LNCaP clone FGC (cell line): ENCODE results near the gene CRACR2A.

ENCODE experiments used
- DNase-seq: peaks from one replicate; pipeline ENCODE4 v3.0.0-alpha.2; 2011; ENCODE audit warnings: low read depth
- H3K4me3 ChIP-seq: 2 replicates; pipeline ENCODE4 v1.5.1; 2011; ENCODE audit warnings: mild to moderate bottlenecking, low read depth, low read length, control low read depth
- CTCF ChIP-seq: IDR thresholded peaks from 2 replicates; pipeline ENCODE4 v1.5.1; 2012; ENCODE audit warnings: mild to moderate bottlenecking; ENCODE audit not compliant: control insufficient read depth, insufficient read depth; ENCODE audit errors: extremely low read depth

CRACR2A gene

GRCh38 chr12:3613641-3614395, 139.1 kb downstream of the CRACR2A start:
- no peak overlapping the region for H3K4me3 ChIP-seq
- no peak for DNase-seq
- TF ChIP-seq CTCF: no peak

DNA sequence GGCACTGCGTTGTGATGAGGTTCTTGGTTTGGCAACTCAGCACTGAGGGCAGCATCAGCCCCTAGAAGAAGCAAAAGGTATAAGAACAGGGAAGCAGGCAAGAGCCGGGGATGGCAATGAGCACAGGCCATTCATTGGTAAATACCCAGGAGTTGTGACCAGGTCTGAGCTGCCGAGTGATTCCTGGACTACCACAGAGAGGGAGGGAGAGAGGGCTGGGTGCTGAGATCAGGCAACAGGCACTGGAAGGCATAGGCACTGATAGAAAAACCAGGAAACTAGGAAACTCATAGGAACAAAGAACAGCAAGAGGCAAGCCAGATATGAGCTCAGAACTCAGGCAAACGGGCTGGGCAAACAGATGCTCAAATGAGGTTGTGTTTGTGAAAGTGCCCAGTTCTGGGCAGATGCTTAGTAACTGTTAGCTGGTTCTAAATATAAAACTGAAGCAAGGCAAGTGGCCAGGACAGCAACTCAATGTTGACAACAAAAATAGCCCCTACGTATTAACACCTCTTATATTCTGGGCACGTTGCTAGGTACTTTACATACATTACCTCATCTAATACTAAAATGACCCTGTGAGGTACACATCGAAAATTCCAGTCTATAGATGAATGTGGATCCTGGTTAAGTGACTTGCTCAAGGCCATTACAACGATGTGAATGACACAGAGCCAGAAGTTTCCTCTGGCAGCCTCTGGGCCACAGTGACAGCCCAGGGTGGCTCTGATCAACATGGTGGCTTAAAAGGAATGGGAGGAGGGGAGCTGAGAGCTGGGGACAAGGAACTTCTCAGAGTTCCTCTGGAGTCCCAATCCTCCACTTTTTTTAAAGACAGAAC, 140.8 kb downstream of the CRACR2A start:
- no peak for DNase-seq
- TF ChIP-seq CTCF: no peak
- no peak overlapping the region for H3K4me3 ChIP-seq

DNA sequence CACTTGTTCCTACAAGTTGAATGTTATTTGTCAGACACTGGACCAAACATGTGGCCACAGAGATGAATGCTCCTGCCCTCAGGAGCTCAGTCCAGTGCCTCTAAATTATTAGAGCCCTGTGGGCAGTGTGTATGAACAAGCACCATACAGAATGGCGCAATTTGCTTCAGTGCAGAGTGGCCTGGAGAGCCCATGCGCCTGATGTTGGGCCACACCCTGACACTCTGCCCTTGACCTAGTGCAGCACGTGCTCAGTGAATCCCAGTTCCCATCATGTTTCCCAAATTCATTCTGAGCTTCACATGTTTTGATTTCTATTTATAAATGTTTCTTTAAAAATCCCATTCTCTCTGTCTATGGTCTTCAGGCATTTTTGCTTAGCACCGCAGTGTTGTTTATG, 145.1 kb downstream of the CRACR2A start:
- no peak overlapping the region for H3K4me3 ChIP-seq
- TF ChIP-seq CTCF: no peak

DNA sequence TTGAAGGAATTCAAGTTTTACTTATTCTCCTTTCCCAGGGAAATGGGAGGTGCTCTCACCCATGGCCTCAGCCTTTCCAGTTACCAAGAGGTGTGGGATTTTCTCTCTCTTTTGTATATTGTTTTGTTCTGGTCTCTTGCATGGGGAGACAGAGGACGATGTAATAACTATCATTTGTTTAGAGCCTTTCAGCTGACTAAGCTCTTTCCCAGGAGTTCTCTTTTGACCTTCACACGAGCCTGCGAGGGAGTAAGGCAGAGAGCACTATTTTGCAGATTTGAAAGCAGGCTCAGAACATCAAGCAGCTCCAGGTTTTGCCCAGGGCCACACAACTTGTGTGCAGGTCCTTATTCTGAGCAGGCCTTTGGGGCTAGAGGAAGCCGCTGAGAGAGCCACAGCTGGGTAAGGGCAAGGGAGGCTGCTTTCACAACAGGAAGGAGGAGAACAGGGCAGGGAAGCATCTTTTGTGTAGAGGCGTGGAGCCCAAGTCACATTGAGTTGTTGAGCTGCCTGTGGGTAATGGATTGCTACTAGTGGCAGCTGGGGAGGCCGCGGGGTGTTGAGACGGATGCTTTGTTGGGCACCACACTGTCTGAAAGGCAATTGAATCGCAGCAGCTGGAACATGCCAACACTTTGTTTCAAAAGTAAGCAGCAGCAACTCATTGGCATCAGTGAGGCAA, 145.7 kb downstream of the CRACR2A start:
- no peak for TF ChIP-seq CTCF
- no peak for DNase-seq
- H3K4me3 ChIP-seq: no peak overlapping the region

More for the DNA sequence above, 145.1 kb downstream of the CRACR2A start:
- DNase-seq: no peak

GRCh38 chr12:3606128-3606527, 146.8 kb downstream of the CRACR2A start:
- no peak overlapping the region for H3K4me3 ChIP-seq
- no peak for DNase-seq
- TF ChIP-seq CTCF: no peak

- TF ChIP-seq CTCF: no peak
- no peak for DNase-seq
- no peak overlapping the region for H3K4me3 ChIP-seq
Observed at GRCh38 chr12:3605692-3606091, 147.2 kb downstream of the CRACR2A start.
